Activated CD4-positive, CD25-positive, alpha-beta regulatory T cell treated with anti-CD3 and anti-CD28 coated beads, Interleukin-2, amount 50 U/mL, for 16 hours (primary cell): Measurements from ENCODE around the gene PRKAR1B.
"Not testable (repeated sequence)": the region's sequence is repeated elsewhere in the genome, so short reads cannot be mapped to it uniquely, and the experiment has no call there.

ENCODE experiments used
- DNase-seq: peaks from one replicate; pipeline ENCODE4 v3.0.0-alpha.2; 2020; ENCODE audit warnings: low read depth, low spot score

The PRKAR1B gene

DNA sequence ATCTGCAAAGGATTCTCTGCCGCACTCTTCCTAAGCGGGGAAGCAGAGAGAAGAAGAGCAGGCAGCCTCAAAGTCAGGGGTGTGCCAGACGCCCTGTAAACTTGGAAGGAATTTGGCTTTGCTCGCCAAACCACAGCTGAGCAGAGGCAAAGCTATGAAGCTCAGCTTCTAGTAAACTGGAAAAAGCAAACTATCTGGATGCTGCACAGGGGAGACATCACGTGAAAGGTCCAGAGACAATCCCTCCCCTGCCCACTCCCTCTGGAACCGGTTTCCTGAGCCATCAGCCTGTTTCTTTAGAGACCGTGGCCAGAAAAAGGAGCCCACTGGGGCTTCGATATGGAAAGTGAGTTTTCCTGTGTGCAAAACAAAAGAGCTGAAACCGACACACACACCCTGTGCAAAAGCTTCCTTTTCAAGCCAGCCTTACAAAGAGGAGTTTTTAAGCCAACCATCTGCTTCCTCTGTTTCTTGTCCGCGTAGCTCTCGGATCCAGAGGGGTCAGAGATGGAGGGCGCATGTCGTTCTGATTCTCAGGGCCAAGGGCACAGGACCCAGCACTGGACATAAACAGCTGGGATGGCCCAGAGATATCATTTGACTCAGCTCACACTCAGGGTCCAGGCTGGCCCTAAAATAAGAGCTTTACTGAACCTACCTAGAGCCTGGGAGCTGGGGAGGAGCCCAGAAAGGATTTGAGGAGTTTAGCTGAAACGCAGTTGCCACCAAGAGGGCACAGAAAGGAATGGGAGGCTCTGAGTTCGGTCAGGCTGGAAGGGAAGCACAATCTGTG is 58.7 kb downstream of the PRKAR1B start:
- no peak for DNase-seq

DNA sequence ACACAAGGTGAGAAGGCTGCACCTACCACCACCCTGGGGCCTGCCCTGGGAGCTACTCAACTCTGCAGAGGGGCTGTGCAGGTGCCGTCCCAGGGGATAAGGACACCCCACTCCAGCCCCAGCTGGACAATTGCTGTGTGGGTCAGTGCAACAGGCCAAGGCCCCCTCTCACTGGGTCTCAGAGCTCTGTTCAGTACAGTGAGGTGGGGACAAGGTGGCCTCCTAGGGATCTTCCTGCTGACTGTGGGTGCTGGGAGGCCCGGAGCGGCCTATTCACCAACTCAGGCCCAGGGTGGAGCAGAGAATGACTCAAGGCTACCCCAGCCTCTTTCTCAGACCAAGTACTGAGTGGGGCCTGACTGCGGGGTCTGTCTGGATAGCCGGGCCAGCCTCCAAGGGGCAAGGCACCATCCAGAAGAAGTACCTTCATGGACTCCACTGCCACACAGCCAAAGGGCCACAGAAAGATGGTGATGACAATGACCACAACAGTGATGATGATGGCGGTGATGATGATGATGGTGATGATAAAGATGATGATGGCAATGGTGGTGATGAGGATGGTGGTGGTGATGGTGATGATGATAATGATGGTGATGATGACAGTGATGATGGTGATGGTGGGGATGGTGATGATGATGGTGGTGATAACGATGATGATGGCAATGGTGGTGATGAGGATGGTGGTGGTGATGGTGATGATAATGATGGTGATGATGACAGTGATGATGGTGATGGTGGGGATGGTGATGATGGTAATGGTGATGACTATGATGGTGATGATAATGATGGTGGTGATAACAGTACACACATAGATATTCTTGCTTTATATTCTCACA is 60.4 kb downstream of the PRKAR1B start:
- DNase-seq: no peak

DNA sequence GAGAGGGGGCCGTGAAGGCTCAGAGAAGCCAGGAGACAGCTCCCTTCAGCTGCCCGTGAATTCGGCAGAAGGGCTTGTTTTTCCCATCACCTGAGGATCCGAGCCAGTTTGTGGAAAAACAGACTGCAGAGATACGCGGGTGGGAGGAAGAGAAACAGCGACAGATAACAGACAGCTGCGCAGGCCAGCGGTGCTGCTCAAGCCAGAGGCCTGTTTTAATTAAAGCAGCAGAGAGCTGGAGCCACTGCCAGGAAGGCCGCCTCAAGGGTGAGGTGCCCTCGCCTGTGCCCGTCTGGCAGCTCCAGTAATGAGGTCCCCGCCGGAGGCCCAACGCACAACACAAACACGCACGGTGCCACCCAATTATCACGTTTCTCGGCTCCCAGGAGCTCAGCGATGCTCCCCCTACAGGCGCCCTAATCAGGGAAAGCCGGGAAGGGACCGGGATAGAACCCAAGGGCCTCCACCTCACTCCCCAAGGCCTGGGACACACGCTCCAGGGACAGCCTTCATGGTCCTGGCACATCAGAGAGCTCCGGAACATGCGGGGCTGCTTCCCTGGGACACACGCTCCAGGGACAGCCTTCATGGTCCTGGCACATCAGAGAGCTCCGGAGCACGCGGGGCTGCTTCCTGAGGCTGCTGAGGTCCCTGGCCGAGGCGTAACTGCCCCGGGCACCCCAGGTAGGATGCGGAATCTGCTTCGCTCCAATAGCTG is 61.2 kb downstream of the PRKAR1B start:
- DNase-seq: no peak

DNA sequence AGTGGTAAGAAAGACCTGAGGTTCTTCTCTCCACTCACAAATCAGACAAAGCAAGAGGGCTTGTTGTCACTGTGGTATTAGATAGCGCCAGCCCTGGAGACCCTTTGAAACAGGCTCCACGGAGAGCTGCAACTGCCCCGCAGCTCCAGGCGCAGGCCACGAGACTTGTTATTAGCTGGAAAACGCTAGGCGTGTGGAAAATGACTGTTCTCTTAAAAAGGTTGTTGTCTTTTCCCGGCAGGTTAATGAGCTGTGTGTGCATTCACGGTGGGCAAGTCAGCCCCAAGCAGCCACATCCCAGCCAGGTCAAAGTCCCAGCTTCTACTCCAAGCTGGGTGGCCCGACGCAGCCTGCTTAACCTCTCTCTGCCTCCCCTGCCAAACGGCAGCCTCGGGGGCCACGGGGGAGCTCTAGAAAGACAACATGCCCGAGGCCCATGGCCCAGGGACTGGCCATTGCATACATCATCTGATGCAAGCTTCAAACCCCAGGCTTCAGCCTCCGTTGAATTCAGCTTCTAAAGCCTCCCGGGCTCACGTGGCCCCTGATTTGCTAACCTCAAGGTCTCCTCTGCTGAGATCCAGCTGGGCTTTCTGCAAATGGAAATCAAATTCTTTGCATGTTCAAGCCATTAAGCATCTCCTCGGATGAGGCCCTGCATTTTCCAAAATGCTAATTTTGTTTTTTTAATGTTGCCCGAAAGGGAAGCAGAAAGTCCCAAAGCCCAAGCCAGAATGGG is 61.9 kb downstream of the PRKAR1B start:
- no peak for DNase-seq

DNA sequence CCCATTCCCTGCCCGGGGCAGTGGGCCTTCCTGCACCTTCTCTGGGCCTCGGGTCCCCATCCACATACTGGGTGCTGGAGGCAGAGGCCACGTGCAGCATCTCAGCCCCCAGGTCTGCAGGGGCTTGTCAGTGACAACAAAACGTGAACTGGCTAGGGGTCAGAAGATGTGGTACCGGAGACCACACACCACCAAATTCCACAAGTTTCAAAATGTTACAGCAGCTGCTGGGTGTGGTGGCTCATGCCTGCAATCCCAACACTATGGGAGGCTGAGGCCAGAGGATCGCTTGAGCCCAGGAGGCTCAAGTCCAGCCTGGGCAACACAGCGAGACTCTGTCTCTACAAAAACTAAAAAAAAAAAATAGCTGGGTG is 62.7 kb downstream of the PRKAR1B start:
- no peak for DNase-seq

DNA sequence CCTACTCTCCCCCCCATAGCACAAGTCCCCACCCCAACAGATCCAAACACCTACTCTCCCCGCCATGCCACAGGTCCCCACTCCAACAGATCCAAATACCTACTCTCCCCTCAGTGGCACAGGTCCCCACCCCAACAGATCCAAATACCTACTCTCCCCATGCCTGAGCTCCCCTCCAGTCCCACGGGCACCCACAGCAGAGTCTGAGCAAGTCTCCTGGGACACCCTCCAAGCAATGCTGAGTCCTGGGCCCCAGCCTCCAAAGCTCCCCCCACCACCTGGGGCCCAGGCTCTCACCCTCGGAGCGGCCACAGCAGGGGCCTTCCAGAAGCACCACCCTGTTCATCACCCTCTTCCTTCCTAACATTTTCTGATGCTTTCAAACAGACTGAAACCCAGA is 64.5 kb downstream of the PRKAR1B start:
- no peak for DNase-seq

DNA sequence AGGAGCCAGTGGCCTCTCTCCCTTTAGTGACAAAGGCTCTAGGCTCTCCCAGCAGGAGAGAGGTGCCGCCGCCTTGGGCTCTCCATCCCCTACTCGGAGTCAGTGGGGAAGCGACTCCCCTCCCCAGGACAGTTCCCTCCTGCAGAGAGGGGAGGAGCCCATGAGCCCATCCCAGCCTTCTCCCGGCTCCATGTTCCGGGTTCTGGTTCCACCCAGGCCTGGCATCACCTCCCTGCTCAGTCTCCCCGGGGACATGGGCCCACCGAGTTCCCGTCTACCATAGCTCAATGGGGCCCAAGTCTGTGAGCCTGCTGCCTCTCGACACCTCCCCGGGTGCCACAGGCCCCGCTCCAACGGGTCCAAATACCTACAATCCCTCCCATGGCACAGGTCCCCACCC is 67.1 kb downstream of the PRKAR1B start:
- no peak for DNase-seq

DNA sequence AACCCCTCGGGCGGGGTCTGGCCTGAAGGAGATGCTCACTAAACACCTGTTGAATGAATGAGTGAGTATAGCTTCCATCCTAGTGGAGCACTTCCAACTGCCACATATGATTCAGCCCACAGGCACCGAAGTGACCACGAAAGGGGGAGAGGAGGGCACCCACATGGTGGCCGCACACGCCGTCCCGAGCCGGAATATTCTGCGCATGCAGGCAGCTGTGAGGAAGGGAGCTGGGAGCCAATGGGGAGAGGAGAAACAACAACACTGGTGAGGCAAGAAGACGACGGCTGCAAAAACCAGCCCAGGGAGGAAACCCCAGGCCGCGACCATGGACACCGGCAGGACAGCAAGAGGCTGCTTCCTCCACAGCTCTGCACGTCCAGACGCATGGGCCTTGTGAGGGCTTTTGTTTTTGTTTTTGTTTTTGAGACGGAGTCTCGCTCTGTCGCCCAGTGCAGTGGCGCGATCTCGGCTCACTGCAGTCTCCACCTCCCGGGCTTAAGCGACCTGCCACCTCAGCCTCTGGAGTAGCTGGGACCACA is 67.7 kb downstream of the PRKAR1B start:
- no peak for DNase-seq

DNA sequence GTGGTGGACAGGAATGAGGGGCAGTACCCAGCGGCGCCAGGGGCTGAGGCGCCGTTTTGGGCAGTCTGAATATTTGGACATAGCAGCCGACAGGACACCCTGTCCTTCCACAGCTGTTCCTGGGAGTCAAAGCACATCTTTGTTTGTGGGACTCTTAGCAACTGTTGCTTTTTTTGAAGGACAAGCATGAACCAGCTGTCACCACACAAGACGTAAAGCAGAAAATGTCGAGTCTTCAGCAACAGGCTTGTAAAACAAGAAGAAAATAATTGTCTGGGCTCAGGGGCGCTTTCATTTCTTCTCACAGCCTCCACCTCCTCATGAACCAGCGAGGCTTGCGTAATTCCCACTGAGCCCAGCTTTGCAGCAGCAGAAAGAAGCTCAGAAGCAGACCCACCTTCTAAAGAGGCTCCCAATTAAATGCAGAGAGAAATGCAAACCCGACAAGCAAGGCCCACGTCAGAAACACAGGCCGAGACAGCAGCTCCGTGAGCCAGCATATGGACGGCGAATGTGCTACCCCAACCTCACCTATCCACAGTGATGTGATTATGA is 69.4 kb downstream of the PRKAR1B start:
- no peak for DNase-seq

DNA sequence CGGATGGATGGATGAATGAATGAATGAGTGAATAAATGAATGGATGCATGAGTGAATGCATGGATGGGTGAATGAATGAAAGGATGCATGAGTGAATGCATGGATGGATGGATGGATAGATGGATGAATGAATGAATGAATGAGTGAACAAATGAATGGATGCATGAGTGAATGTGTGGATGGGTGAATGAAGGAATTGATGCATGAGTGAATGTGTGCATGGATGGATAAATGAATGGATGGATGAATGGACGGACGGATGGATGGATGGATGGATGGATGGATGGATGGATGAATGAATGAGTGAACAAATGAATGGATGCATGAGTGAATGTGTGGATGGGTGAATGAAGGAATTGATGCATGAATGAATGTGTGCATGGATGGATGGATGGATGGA is 70.1 kb downstream of the PRKAR1B start:
- not testable (repeated sequence) for DNase-seq

DNA sequence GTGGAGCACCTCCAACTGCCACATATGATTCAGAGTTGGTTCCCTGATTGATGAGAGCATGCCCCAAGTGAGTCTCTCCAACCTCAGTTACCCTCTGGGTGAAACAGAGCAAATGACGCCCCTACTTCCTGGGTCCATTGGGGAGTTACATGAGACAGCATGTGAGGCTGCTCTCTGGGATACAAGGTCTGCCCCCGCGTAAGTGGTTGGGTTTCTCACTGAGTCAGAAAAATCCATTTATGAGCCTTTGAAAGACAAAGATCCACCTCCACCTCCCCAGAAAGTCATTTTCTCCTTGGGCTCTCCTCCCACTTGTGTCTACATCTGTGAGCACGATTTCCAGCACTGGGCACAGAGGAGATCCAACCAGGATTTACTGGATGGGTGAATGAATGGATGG is 71.3 kb downstream of the PRKAR1B start:
- no peak for DNase-seq

DNA sequence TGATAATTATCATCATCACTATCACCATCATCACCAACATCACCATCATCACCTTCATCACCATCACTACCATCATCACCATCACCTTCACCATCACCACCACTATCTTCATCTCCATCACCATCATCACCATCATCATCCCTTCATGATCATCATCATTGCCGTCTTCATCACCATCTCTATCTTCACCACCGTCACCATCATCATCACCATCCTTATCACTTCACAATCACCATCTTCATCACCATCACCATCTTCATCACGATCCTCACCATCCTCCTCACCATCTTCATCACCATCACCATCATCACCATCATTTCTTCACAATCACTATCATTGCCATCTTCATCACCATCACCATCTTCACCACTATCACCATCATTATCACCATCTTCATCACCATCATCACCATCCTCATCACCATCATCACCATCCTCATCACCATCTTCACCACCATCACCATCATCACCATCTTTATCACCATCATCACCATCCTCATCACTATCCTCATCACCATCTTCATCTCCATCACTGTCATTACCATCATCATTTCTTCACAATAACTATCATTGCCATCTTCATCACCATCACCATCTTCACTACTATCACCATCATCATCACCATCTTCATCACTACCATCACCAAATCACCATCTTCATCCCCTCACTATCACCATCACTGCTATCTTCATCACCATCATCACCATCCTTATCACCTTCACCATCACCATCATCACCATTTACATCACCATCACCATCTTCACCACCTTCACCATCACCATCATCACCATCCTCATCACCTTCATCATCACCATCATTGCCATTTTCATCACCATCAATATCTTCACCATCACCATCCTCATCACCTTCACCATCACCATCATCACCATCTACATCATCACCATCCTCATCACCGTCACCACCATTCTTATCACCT is 73.0 kb downstream of the PRKAR1B start:
- no peak for DNase-seq

DNA sequence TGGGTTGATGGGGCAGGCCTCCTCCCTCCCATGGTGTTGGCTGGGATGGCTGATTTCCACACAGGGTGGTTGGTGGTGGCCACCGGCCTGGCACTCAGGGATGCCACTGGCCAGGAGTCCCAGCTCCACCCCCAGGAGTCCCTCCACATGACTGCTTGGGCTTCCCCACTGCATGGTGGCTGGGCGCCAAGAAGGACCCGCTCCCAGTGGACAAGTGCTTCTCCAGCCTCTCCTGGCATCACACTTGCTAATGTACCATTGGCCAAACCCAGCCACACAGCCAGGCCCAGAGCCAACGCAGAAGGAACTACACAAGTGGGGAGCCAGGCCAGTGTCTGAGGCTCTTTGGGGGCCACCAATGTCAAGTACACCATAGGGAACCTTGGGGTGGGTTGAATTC is 74.2 kb downstream of the PRKAR1B start:
- no peak for DNase-seq

DNA sequence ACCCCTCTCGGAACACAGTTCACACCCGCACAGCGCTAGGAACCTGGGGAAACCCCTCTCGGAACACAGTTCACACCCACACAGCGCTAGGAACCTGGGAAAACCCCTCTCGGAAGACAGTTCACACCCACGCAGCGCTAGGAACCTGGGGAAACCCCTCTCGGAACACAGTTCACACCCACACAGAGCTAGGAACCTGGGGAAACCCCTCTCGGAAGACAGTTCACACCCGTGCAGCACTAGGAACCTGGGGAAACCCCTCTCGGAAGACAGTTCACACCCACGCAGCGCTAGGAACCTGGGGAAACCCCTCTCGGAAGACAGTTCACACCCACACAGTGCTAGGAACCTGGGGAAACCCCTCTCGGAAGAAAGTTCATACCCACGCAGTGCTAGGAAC is 74.9 kb downstream of the PRKAR1B start:
- not testable (repeated sequence) for DNase-seq

DNA sequence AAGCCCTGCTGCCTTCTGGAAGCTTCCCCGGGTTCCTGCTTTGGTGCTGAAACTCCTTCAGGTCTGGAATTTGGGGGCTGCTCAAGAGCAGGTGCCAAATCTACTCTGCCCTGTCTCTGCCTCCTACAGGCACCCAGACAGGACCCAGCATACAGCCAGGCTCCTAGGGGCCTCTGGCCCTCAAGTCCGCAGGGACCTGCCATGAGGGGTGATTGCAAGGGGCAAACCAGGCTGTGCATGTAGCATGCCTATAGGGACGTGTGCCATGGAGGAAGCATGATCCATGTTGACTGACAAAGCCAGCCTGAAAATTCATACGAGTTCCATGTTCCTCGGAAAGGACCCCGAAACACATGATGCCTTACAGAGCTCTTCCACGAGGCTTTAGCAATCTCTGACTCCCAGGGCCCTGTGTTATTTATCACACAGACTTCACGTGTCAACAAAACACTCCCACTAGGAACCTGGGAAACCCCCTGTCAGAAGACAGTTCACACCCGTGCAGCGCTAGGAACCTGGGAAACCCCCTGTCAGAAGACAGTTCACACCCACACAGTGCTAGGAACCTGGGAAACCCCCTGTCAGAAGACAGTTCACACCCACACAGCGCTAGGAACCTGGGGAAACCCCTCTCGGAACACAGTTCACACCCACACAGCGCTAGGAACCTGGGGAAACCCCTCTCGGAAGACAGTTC is 75.9 kb downstream of the PRKAR1B start:
- DNase-seq: no peak

DNA sequence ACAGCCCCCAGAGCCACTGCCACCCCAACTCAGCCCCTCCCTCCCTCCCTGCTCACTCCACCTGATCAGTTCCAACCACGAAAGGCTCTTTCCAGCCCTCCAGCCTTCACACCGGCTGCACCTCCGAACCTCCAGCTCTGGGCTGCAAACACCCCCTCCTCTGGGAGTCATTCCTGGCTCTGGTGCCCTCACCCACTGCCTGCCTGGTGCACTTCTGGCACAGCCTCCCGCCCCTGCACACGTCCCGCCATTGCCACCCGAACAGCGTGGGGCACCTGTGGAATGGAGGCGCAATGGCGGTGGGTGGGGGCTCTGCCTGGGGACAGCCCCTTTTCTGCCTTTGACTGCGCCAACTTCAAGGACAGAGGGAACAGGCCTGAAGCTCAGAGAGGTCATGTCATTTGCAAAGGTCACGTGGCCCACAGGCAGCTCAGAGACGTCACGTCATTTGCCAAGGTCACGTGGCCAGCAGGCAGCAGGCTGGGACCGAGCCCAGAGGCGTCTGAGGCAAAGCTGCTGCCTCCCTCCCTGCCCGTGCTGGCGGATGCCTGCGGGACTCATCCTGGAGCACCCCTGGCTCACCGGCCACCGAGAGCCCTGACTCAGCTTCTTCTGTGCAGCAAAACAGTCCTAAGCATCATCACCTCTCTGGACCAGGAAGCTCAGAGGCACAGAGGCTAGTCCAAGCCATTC is 76.6 kb downstream of the PRKAR1B start:
- no peak for DNase-seq

DNA sequence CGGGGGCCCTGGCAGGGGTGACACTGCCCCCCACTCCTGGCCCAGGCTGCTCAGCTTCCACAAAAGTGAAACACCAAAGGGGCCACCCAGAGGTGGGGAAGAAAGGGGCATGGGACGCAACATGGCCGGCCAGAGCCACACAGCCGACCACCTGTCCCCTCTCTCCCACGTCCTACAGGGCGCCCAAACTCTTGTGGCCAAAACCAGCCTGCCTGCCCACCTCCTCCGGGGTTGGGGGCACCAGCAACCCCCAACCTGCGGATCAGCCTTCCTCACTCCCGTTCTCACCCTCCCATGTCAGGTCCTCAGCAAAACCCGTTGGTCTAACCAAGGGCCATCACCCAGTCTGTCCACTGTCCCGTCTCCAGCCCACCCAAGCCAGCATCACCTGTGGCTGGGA is 80.1 kb downstream of the PRKAR1B start:
- DNase-seq: no peak

DNA sequence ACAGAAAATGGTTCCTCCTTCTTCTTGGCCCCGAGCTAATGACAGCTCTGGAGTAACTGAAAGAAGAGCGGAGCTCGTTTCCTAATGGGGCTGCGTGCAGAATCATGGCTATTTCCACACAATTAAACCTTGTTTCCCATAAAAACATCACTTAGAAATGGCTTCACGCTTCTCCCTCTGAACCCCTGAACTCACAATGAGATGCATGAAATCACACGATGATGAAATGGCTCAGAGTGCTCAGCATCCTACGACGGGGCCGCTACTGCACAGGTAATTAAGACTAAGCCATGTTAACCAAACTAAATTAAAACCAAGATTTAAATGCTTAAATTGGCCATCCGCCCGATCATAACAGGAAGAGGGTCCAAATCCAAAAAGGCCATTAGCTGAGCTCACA is 80.6 kb downstream of the PRKAR1B start:
- DNase-seq: no peak

DNA sequence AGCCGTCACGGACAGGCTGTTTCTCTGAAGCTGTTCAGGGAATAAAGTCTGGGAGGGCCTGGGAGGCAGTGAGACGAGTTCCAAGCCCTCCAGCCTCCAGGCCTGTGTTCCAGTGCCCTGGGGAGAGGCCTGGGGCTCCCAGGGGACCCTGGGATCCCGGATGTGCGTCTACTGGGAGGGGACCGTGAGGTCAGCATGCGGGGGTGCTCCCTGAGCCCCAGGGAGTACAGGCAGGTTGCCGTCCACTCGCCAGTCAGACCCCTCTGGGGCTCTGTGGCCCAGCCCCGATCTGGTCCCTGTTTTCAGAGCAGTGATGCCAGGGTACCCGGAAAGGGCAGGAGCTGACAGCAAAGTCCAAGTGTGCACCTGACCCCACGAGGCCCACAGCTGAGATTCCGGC is 81.5 kb downstream of the PRKAR1B start:
- DNase-seq: no peak
